ENCODE data around the gene DNM1.
"Not testable (repeated sequence)": the region's sequence is repeated elsewhere in the genome, so short reads cannot be mapped to it uniquely, and the experiment has no call there.

The DNM1 gene

GRCh38 chr9:128253140-128253990, 50.2 kb downstream of the DNM1 start:
- DNase-seq: no peak

GRCh38 chr9:128253991-128254346, 50.8 kb downstream of the DNM1 start:
- no peak for DNase-seq

GRCh38 chr9:128254362-128254761, 51.2 kb downstream of the DNM1 start:
- DNase-seq: no peak

GRCh38 chr9:128254855-128255759, 51.9 kb downstream of the DNM1 start:
- DNase-seq: peak; percentile 68

GRCh38 chr9:128257086-128257825, 54.1 kb downstream of the DNM1 start:
- no peak for DNase-seq

GRCh38 chr9:128257907-128258306, 54.7 kb downstream of the DNM1 start:
- no peak for DNase-seq

- DNase-seq: no peak
These were observed 55.1 kb downstream of the DNM1 start for GRCh38 chr9:128258326-128258725.

GRCh38 chr9:128259156-128259555, 56.0 kb downstream of the DNM1 start:
- no peak for DNase-seq

- DNase-seq: no peak
These were observed 57.2 kb downstream of the DNM1 start for GRCh38 chr9:128260340-128260739.

GRCh38 chr9:128262687-128263086, 59.5 kb downstream of the DNM1 start:
- DNase-seq: no peak

GRCh38 chr9:128265348-128265847, 62.2 kb downstream of the DNM1 start:
- no peak for DNase-seq

GRCh38 chr9:128266868-128267590, 63.9 kb downstream of the DNM1 start:
- DNase-seq: no peak

- no peak for DNase-seq
These were observed 67.9 kb downstream of the DNM1 start for GRCh38 chr9:128271112-128271511.

GRCh38 chr9:128271512-128271911, 68.3 kb downstream of the DNM1 start:
- DNase-seq: no peak

- no peak for DNase-seq
These were observed 71.1 kb downstream of the DNM1 start for GRCh38 chr9:128274245-128274644.

- DNase-seq: no peak
These were observed 72.2 kb downstream of the DNM1 start, which contains the start of gene GOLGA2 for GRCh38 chr9:128275198-128276007. TSS of gene GOLGA2 (minus strand) at chr9:128276007. CDS start at chr9:128275976, 31 bp downstream.

- peak; percentile 100 for DNase-seq
These were observed 72.9 kb downstream of the DNM1 start, which contains the start of gene SWI5 for GRCh38 chr9:128276008-128276573. TSS of gene SWI5 (plus strand) at chr9:128276276.

- peak; percentile 28 for DNase-seq
These were observed 73.5 kb downstream of the DNM1 start for GRCh38 chr9:128276574-128277270.

- DNase-seq: not testable (repeated sequence)
These were observed 76.2 kb downstream of the DNM1 start for GRCh38 chr9:128279088-128280073.
